22Rv1 (cell line): ENCODE data around the gene NEDD4L.

Experiments used
- H3K27ac ChIP-seq: fragments of 450-650 bp; 2 replicates; pipeline ENCODE4 v1.5.1; 2017
- CTCF ChIP-seq: fragments of 450-650 bp; IDR thresholded peaks from 2 replicates; pipeline ENCODE4 v1.5.1; 2017; ENCODE audit warnings: mild to moderate bottlenecking
- ZFX ChIP-seq: fragments of 450-650 bp; IDR thresholded peaks from 2 replicates; pipeline ENCODE4 v1.6.1; 2017; ENCODE audit warnings: antibody characterized with exemption, borderline replicate concordance

Gene NEDD4L

GRCh38 chr18:58305792-58306191 lies 261.8 kb downstream of the NEDD4L start:
- no peak overlapping the region for H3K27ac ChIP-seq
- no peak for TF ChIP-seq ZFX
- no peak for TF ChIP-seq CTCF

- H3K27ac ChIP-seq: no peak overlapping the region
- TF ChIP-seq ZFX (no peak), CTCF (no peak)
These were observed 263.4 kb downstream of the NEDD4L start for GRCh38 chr18:58307441-58307840.

DNA sequence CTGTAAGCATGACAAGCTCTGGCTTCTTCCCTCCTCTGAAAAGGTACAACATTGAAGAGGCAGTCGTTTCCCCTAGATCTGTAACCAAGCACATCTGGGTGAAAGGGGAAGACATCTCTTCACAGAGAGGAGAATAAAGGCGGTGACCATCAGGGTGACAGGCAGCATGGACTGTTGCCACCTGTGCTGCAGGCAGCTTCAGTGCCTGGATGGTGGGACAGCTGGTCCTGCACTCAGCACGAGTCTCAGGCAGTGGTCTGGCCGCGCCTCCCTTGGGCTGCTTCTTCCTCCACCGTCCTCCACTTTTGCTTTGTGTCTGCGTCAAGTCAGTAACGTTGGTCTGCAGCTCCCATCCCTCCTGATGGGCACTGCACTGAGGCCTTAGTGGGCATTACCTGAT lies 264.4 kb downstream of the NEDD4L start:
- TF ChIP-seq ZFX (no peak), CTCF (no peak)
- no peak overlapping the region for H3K27ac ChIP-seq

- no peak for TF ChIP-seq CTCF
- no peak for TF ChIP-seq ZFX
- no peak overlapping the region for H3K27ac ChIP-seq
These were observed 265.1 kb downstream of the NEDD4L start for GRCh38 chr18:58309099-58309498.

- peak overlapping the region; percentile 40; the same call in 1 of the 2 replicates for H3K27ac ChIP-seq
- TF ChIP-seq ZFX: no peak
These were observed 265.7 kb downstream of the NEDD4L start for GRCh38 chr18:58309610-58310239.

- H3K27ac ChIP-seq: peak overlapping the region; percentile 40; the same call in 1 of the 2 replicates
- TF ChIP-seq ZFX (no peak), CTCF (no peak)
These were observed 266.5 kb downstream of the NEDD4L start for GRCh38 chr18:58310517-58310916.

DNA sequence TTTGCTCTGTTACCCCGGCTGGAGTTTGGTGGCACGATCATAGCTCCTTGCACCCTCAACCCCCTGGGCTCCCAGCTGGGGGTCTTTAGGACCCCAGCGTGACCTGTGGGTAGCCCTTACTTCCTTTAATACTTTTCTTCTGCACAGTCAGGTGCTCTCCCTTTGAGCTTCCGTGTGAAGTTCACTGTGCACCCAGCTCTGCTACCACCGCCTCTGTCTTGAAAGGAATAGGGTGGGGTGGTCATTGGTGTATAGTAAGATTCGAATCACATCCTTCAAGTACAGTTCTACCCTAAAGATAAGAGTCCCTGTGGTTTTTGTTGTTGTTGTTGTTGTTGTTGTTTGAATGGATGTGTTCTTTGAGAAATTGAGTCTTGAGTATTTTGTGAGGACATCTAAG lies 267.4 kb downstream of the NEDD4L start:
- no peak overlapping the region for H3K27ac ChIP-seq

More for the DNA sequence above, 267.4 kb downstream of the NEDD4L start:
- no peak for TF ChIP-seq ZFX
- no peak for TF ChIP-seq CTCF
